Gastroesophageal sphincter (tissue), 4 donors: ENCODE data around the gene LDHA. TPM values are rescaled to one million over a fixed set of nuclear protein-coding genes. Genes with fewer than 3 reads are reported as not detected.

Source experiments
- ATAC-seq: fragments of 150-250 bp; one replicate; pipeline ENCODE4 v1.9.1; 2016; ENCODE audit warnings: mild to moderate bottlenecking, moderate library complexity
- H3K27ac ChIP-seq, 4 donors: fragments of 200-600 bp; sonication (generic) in 3 of 4; 1 replicate in 3 of 4; 2 replicates in 1 of 4; pipeline ENCODE4 v1.5.1; 2016 to 2019
- H3K27me3 ChIP-seq: fragments of 200-600 bp; sonication (generic); one replicate; pipeline ENCODE4 v1.5.1; 2019
- H3K36me3 ChIP-seq, 2 donors: fragments of 200-600 bp; sonication (generic); one replicate each; pipeline ENCODE4 v1.5.1; 2019; ENCODE audit warnings: control low read depth in 1 of 2
- H3K4me1 ChIP-seq, 3 donors: fragments of 200-600 bp; sonication (generic); 1 replicate in 2 of 3; 2 replicates in 1 of 3; pipeline ENCODE4 v1.5.1; 2016 to 2019; ENCODE audit warnings: control low read depth in 2 of 3
- H3K4me3 ChIP-seq, 2 donors: fragments of 200-600 bp; sonication (generic); one replicate each; pipeline ENCODE4 v1.5.1; 2019; ENCODE audit warnings: mild to moderate bottlenecking in 1 of 2, moderate library complexity in 1 of 2
- H3K9me3 ChIP-seq, 3 donors: fragments of 200-600 bp; sonication (generic); one replicate each; pipeline ENCODE4 v1.5.1; 2017 to 2019; ENCODE audit warnings: control low read depth in 2 of 3
- EP300 ChIP-seq: sonication (generic); formaldehyde crosslinking; IDR thresholded peaks from one replicate; pipeline ENCODE4 v1.6.1; 2017; ENCODE audit warnings: antibody characterized with exemption, mild to moderate bottlenecking
- POLR2A ChIP-seq, 2 donors: fragments of 450-650 bp; IDR thresholded peaks; one replicate each; pipeline ENCODE4 v1.6.1; 2017; ENCODE audit warnings: antibody characterized with exemption in 2 of 2, mild to moderate bottlenecking in 2 of 2, moderate library complexity in 1 of 2
- POLR2AphosphoS5 ChIP-seq: sonication (generic); formaldehyde crosslinking; IDR thresholded peaks from one replicate; pipeline ENCODE4 v1.6.1; 2017; ENCODE audit warnings: antibody characterized with exemption
- WGBS, 2 donors: methylation state at CpG; one replicate each; pipeline ENCODE4 v1.1.5; 2018; ENCODE audit warnings: low coverage in 1 of 2; 5-methylcytosine and 5-hydroxymethylcytosine counted together
- total RNA-seq, 4 donors: library from RNA; depleted of rRNA; stranded (reverse); fragments of >200 nt; gene quantifications; one replicate each; pipeline ENCODE4 v1.1.0, GENCODE V29; 2016
- TF ChIP-seq, protein P1 (sequence below), 4 experiments: fragments of 200-600 bp in 2 of 4; fragments of 450-650 bp in 2 of 4; sonication (generic) in 1 of 4; IDR thresholded peaks; one replicate each; pipeline ENCODE4 v1.5.1; 2017 to 2019; ENCODE audit warnings: antibody characterized with exemption in 4 of 4, mild to moderate bottlenecking in 2 of 4, moderate library complexity in 2 of 4

LDHA gene
- total RNA-seq, result 100 to 1,000 TPM; 394 to 614 (median 526) TPM

DNA sequence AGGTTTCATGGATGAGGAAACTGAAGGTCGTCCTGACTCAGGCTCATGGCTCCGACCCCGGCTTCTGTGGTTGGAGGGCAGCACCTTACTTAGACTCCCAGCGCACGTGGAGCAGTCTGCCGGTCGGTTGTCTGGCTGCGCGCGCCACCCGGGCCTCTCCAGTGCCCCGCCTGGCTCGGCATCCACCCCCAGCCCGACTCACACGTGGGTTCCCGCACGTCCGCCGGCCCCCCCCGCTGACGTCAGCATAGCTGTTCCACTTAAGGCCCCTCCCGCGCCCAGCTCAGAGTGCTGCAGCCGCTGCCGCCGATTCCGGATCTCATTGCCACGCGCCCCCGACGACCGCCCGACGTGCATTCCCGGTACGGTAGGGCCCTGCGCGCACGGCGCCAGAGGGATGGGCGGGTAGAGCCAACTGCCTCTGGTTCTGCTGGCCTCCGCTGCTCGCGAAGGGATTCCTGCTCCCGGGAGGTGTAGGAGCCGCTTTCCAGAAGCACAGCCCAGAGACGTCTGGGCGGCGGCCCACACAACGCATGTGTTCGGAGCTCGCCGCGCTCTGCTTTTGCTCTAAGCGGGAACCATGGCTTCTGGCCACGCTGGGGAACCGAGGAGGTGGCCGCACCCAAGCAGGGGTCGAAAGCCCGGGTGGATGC lies at the start of gene LDHA:
Gene LDHA (plus strand): TSS at position 289 of the 653 bp plus-strand sequence. CDS start 2,280 bp downstream, outside the sequence.
- Histone ChIP-seq H3K27ac (peak within 1 kb of the TSS; percentile 88 to 99 (median 96)), H3K27me3 (no peaks in the 10 kb centered on the region), H3K36me3 (peaks cover 0 to 23% of the 10 kb centered on the region in 2 donors), H3K4me1 (peaks cover 0 to 40% (median 9%) of the 10 kb centered on the region in 3 donors), H3K9me3 (no peaks in the 10 kb centered on the region), H3K4me3 (peak within 1 kb of the TSS; percentile 56 to 71)
- peak; percentile 100 for TF ChIP-seq POLR2AphosphoS5
- peak; percentile 49 for TF ChIP-seq EP300
- TF ChIP-seq POLR2A (IDR thresholded peaks at IDR 0.05), result peak; percentile 98 to 99
- TF ChIP-seq, protein P1, sequence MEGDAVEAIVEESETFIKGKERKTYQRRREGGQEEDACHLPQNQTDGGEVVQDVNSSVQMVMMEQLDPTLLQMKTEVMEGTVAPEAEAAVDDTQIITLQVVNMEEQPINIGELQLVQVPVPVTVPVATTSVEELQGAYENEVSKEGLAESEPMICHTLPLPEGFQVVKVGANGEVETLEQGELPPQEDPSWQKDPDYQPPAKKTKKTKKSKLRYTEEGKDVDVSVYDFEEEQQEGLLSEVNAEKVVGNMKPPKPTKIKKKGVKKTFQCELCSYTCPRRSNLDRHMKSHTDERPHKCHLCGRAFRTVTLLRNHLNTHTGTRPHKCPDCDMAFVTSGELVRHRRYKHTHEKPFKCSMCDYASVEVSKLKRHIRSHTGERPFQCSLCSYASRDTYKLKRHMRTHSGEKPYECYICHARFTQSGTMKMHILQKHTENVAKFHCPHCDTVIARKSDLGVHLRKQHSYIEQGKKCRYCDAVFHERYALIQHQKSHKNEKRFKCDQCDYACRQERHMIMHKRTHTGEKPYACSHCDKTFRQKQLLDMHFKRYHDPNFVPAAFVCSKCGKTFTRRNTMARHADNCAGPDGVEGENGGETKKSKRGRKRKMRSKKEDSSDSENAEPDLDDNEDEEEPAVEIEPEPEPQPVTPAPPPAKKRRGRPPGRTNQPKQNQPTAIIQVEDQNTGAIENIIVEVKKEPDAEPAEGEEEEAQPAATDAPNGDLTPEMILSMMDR (IDR thresholded peaks at IDR 0.05), result no peak
- 1 to 2% methylated on average over 10 to 25 of the region's 60 CpGs for WGBS, 2 donors
- ATAC-seq, result peak; percentile 85

DNA sequence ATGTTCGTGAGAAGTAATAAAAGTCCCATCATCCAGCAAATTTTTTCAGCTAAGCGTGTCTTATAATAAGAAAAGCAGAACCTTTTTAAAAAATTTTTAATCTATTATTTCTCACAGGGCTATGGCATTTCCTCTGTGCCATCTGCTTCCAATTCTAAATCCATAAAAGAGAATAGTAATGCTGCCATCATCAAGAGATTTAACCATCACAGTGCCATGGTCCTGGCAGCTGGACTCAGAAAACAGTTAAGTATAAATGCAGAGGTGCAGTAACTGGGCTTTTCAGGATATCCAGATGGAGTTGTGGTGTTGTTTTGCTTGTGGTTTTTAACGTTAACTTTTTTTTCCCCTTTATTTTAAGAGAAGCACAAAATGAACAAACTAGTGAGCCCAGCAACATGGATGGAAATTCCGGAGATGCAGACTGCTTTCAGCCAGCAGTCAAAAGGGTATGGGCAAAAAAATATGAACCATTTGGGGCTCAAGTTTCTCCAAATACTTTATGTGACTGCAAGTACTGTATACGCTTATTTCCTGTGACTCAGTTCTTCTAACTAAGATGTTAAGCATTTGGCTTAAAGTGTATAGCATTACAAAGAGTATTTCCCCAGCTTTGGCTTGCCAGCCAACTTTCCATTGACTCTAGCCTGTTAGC lies 46.8 kb upstream of the LDHA start:
- WGBS, 2 donors, result 79 to 92% methylated on average over 5 of the region's 5 CpGs
- ATAC-seq, result no peak
- peaks cover 2 to 91% of the 10 kb centered on the region in 2 donors for H3K36me3 ChIP-seq

DNA sequence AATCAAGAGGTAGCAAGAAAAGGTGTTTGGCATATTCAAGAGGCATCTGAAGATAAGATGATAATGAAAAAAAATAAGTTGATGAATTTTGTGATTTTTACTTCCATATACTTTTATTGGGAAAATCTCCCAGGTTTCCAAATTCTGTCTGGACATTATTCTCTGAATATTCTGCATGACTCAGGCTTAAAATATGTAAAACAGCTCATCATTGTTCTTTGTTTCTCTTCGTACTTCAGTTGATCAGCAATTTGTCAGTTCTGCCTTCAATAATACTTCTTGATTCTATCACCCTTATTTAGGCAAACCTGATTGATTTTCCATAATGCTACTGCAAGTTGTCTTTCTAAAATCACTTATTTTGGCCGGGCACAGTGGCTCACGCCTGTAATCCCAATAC lies 41.8 kb upstream of the LDHA start:
- no peak for ATAC-seq
- Histone ChIP-seq H3K4me1 (no peaks in the 10 kb centered on the region), H3K9me3 (no peaks in the 10 kb centered on the region), H3K27me3 (no peaks in the 10 kb centered on the region), H3K4me3 (no peak overlapping the region), H3K27ac (no peak overlapping the region), H3K36me3 (peaks cover 2 to 90% of the 10 kb centered on the region in 2 donors)
- TF ChIP-seq POLR2AphosphoS5, result no peak
- WGBS, 2 donors, result 29 to 33% methylated on average over 1 of the region's 3 CpGs

More for the DNA sequence above, 46.8 kb upstream of the LDHA start:
- TF ChIP-seq EP300, result no peak
- TF ChIP-seq POLR2AphosphoS5, result no peak
- TF ChIP-seq, protein P1 (IDR thresholded peaks at IDR 0.05), result no peak
- TF ChIP-seq POLR2A (IDR thresholded peaks at IDR 0.05), result no peak
- Histone ChIP-seq H3K27ac (no peak overlapping the region), H3K4me3 (no peak overlapping the region), H3K4me1 (no peaks in the 10 kb centered on the region), H3K9me3 (no peaks in the 10 kb centered on the region), H3K27me3 (no peaks in the 10 kb centered on the region)

DNA sequence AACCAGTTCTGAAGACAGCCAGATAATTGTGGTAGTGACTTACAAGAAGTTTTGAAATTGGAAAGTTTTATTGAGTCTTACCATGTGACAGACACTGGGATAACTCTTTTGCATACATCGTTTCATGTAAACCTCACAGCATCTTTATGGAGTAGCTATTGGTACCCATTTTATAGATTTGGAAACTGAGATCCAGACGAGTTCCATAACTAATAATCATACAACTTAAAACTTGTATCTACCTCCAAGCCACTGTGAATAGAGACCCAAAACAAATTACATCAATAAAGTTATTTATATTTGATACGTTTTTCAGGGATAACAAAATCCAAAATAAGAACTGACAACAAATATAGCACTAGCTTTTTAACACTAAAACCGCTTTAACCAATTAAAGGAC lies 35.7 kb upstream of the LDHA start:
- H3K9me3 ChIP-seq, result no peaks in the 10 kb centered on the region
- H3K36me3 ChIP-seq, result peaks cover 3 to 99% of the 10 kb centered on the region in 2 donors
- no peak for ATAC-seq
- no peaks in the 10 kb centered on the region for H3K27me3 ChIP-seq
- no peak for TF ChIP-seq POLR2A (IDR thresholded peaks at IDR 0.05)
- TF ChIP-seq POLR2AphosphoS5, result no peak
- TF ChIP-seq, protein P1 (IDR thresholded peaks at IDR 0.05), result no peak
- TF ChIP-seq EP300, result no peak
- H3K27ac ChIP-seq, result no peak overlapping the region
- H3K4me3 ChIP-seq, result no peak overlapping the region
- WGBS, 2 donors, result 82 to 89% methylated on average over 4 of the region's 4 CpGs
- H3K4me1 ChIP-seq, result no peaks in the 10 kb centered on the region

GRCh38 chr11:18361154-18361553 lies 33.2 kb upstream of the LDHA start:
- no peaks in the 10 kb centered on the region for H3K27me3 ChIP-seq
- H3K4me3 ChIP-seq, result no peak overlapping the region
- no peak for ATAC-seq
- no peaks in the 10 kb centered on the region for H3K9me3 ChIP-seq
- H3K27ac ChIP-seq, result no peak overlapping the region
- H3K36me3 ChIP-seq, result peaks cover 5 to 100% of the 10 kb centered on the region in 2 donors
- TF ChIP-seq, protein P1 (IDR thresholded peaks at IDR 0.05), result no peak
- TF ChIP-seq POLR2A (IDR thresholded peaks at IDR 0.05), result no peak
- TF ChIP-seq POLR2AphosphoS5, result no peak
- TF ChIP-seq EP300, result no peak
- 94 to 96% methylated on average over 2 to 3 of the region's 5 CpGs for WGBS, 2 donors
- H3K4me1 ChIP-seq, result no peaks in the 10 kb centered on the region
